SK-N-MC (cell line): Measurements from ENCODE around the gene OR51I1.

Source experiments
- DNase-seq: peaks from one replicate; pipeline ENCODE4 v3.0.0-alpha.2; 2011; ENCODE audit warnings: low read depth, low spot score
- H3K27ac ChIP-seq: fragments of 200-600 bp; sonication (generic); 2 replicates; pipeline ENCODE4 v1.5.1; 2016; ENCODE audit warnings: mixed run types
- H3K36me3 ChIP-seq: fragments of 200-600 bp; sonication (generic); 2 replicates; pipeline ENCODE4 v1.6.1; 2017; ENCODE audit warnings: antibody characterized with exemption, low read length, mixed read lengths; ENCODE audit not compliant: insufficient read depth
- H3K4me3 ChIP-seq: fragments of 200-600 bp; sonication (generic); 2 replicates; pipeline ENCODE4 v1.5.1; 2016
- H3K9ac ChIP-seq: fragments of 200-600 bp; sonication (generic); 2 replicates; pipeline ENCODE4 v1.8.0; 2017; ENCODE audit warnings: mixed run types, mixed read lengths; ENCODE audit not compliant: insufficient read length
- H3K9me3 ChIP-seq: fragments of 200-600 bp; sonication (generic); 2 replicates; pipeline ENCODE4 v1.6.1; 2017; ENCODE audit warnings: low read depth, mild to moderate bottlenecking, antibody characterized with exemption, low read length, moderate library complexity, mixed read lengths
- EZH2 ChIP-seq: fragments of 200-600 bp; sonication (generic); IDR thresholded peaks from one replicate; pipeline ENCODE4 v1.6.1; 2017; ENCODE audit warnings: antibody characterized with exemption
- FOXP2 ChIP-seq: optimal IDR thresholded peaks from 2 replicates; pipeline ENCODE3; 2011; ENCODE audit warnings: mild to moderate bottlenecking, moderate library complexity; ENCODE audit not compliant: insufficient read depth; ENCODE audit errors: extremely low read length, control extremely low read depth
- POLR2AphosphoS5 ChIP-seq: IDR thresholded peaks from 2 replicates; pipeline ENCODE4 v1.6.1; 2012; ENCODE audit warnings: mild to moderate bottlenecking, low read depth, low read length, borderline replicate concordance

Gene OR51I1

GRCh38 chr11:5441414-5441813, at the start of gene OR51I1:
Gene OR51I1, minus strand, starts transcription at chr11:5441514. Its CDS starts 0 bp downstream, at chr11:5441514.
- DNase-seq: no peak
- no peaks in the 10 kb centered on the region for H3K9me3 ChIP-seq
- TF ChIP-seq POLR2AphosphoS5 (no peak), EZH2 (no peak), FOXP2 (no peak)
- H3K27ac ChIP-seq: no peak within 1 kb of the TSS
- no peak within 1 kb of the TSS for H3K4me3 ChIP-seq
- H3K9ac ChIP-seq: no peak within 1 kb of the TSS
- H3K36me3 ChIP-seq: no peaks in the 10 kb centered on the region

- Histone ChIP-seq H3K9me3 (no peaks in the 10 kb centered on the region), H3K36me3 (no peaks in the 10 kb centered on the region), H3K27ac (no peak overlapping the region), H3K4me3 (no peak overlapping the region), H3K9ac (no peak overlapping the region)
- TF ChIP-seq EZH2 (no peak), FOXP2 (no peak), POLR2AphosphoS5 (no peak)
- no peak for DNase-seq
These were observed 48.5 kb upstream of the OR51I1 start for GRCh38 chr11:5489576-5490357.

- TF ChIP-seq POLR2AphosphoS5 (no peak), EZH2 (no peak), FOXP2 (no peak)
- Histone ChIP-seq H3K4me3 (no peak overlapping the region), H3K9ac (no peak overlapping the region), H3K36me3 (no peaks in the 10 kb centered on the region), H3K9me3 (no peaks in the 10 kb centered on the region), H3K27ac (no peak overlapping the region)
- no peak for DNase-seq
These were observed 47.6 kb upstream of the OR51I1 start for GRCh38 chr11:5488798-5489399.

- Histone ChIP-seq H3K27ac (no peak within 1 kb of the TSS), H3K36me3 (no peaks in the 10 kb centered on the region), H3K4me3 (no peak within 1 kb of the TSS), H3K9me3 (no peaks in the 10 kb centered on the region), H3K9ac (no peak within 1 kb of the TSS)
- no peak for DNase-seq
- TF ChIP-seq FOXP2: no peak
- no peak for TF ChIP-seq EZH2
- no peak for TF ChIP-seq POLR2AphosphoS5
These were observed 47.1 kb upstream of the OR51I1 start, which contains the start of gene OR52D1 for GRCh38 chr11:5488385-5488784. Gene OR52D1, plus strand, starts transcription at chr11:5488685. Its CDS starts 22 bp downstream, at chr11:5488707.

- Histone ChIP-seq H3K9me3 (no peaks in the 10 kb centered on the region), H3K4me3 (no peak overlapping the region), H3K36me3 (no peaks in the 10 kb centered on the region), H3K27ac (no peak overlapping the region), H3K9ac (no peak overlapping the region)
- no peak for DNase-seq
- no peak for TF ChIP-seq POLR2AphosphoS5
- no peak for TF ChIP-seq FOXP2
- TF ChIP-seq EZH2: no peak
These were observed 45.1 kb upstream of the OR51I1 start for GRCh38 chr11:5486421-5486820.

GRCh38 chr11:5486003-5486402, 44.7 kb upstream of the OR51I1 start:
- Histone ChIP-seq H3K27ac (no peak overlapping the region), H3K4me3 (no peak overlapping the region), H3K9ac (no peak overlapping the region), H3K9me3 (no peaks in the 10 kb centered on the region), H3K36me3 (no peaks in the 10 kb centered on the region)
- no peak for DNase-seq
- TF ChIP-seq EZH2: no peak
- no peak for TF ChIP-seq POLR2AphosphoS5
- TF ChIP-seq FOXP2: no peak

- Histone ChIP-seq H3K9me3 (no peaks in the 10 kb centered on the region), H3K36me3 (no peaks in the 10 kb centered on the region), H3K9ac (no peak overlapping the region), H3K4me3 (no peak overlapping the region), H3K27ac (no peak overlapping the region)
- TF ChIP-seq EZH2 (no peak), POLR2AphosphoS5 (no peak)
- peak; percentile 8 for DNase-seq
These were observed 35.0 kb upstream of the OR51I1 start for GRCh38 chr11:5476186-5476819.

GRCh38 chr11:5473921-5474320, 32.6 kb upstream of the OR51I1 start:
- Histone ChIP-seq H3K9me3 (no peaks in the 10 kb centered on the region), H3K36me3 (no peaks in the 10 kb centered on the region), H3K9ac (no peak overlapping the region), H3K4me3 (no peak overlapping the region), H3K27ac (no peak overlapping the region)
- no peak for DNase-seq
- TF ChIP-seq POLR2AphosphoS5: no peak
- no peak for TF ChIP-seq EZH2
- TF ChIP-seq FOXP2: no peak
